22Rv1 (cell line): ENCODE measurements around the gene NPAS4.
"Not testable (repeated sequence)": the region's sequence is repeated elsewhere in the genome, so short reads cannot be mapped to it uniquely, and the experiment has no call there.

Experiments used
- CTCF ChIP-seq: fragments of 450-650 bp; IDR thresholded peaks from 2 replicates; pipeline ENCODE4 v1.5.1; 2017; ENCODE audit warnings: mild to moderate bottlenecking
- ZFX ChIP-seq: fragments of 450-650 bp; IDR thresholded peaks from 2 replicates; pipeline ENCODE4 v1.6.1; 2017; ENCODE audit warnings: antibody characterized with exemption, borderline replicate concordance

GRCh38 chr11:66431871-66432329, 11.1 kb downstream of the NPAS4 start:
- TF ChIP-seq CTCF, ZFX: not testable (repeated sequence)
